DOHH2 (cell line): ENCODE measurements around the gene GAS2L1.
"Not testable (repeated sequence)": the region's sequence is repeated elsewhere in the genome, so short reads cannot be mapped to it uniquely, and the experiment has no call there.

Source experiments
- H3F3A ChIP-seq: fragments of 200-600 bp; sonication (generic), shearing (Covaris generic); 2 replicates; pipeline ENCODE4 v1.6.0; 2016; ENCODE audit warnings: antibody characterized with exemption, mild to moderate bottlenecking; ENCODE audit not compliant: control insufficient read depth, insufficient read depth
- H3K27ac ChIP-seq: fragments of 200-600 bp; sonication (generic); 2 replicates; pipeline ENCODE4 v1.5.1; 2014; ENCODE audit warnings: low read depth, mild to moderate bottlenecking, low read length, moderate library complexity
- H3K27me3 ChIP-seq: fragments of 200-600 bp; sonication (generic); 2 replicates; pipeline ENCODE4 v1.6.1; 2014; ENCODE audit warnings: mild to moderate bottlenecking, low read length, mixed read lengths; ENCODE audit not compliant: control insufficient read depth
- H3K36me3 ChIP-seq: fragments of 200-600 bp; sonication (generic); 2 replicates; pipeline ENCODE4 v1.6.1; 2014; ENCODE audit warnings: mild to moderate bottlenecking, low read length, moderate library complexity, mixed read lengths; ENCODE audit not compliant: control insufficient read depth
- H3K4me1 ChIP-seq: fragments of 200-600 bp; sonication (generic); 2 replicates; pipeline ENCODE4 v1.6.1; 2014; ENCODE audit warnings: mild to moderate bottlenecking, low read length, mixed read lengths; ENCODE audit not compliant: control insufficient read depth
- H3K4me2 ChIP-seq: fragments of 200-600 bp; sonication (generic); 2 replicates; pipeline ENCODE4 v1.6.0; 2014; ENCODE audit warnings: mild to moderate bottlenecking, low read length, moderate library complexity
- H3K4me3 ChIP-seq: fragments of 200-600 bp; sonication (generic); 2 replicates; pipeline ENCODE4 v1.5.1; 2014; ENCODE audit warnings: mild to moderate bottlenecking, low read length, mixed read lengths
- H3K79me2 ChIP-seq: fragments of 200-600 bp; sonication (generic); 2 replicates; pipeline ENCODE4 v1.6.1; 2014; ENCODE audit warnings: mild to moderate bottlenecking, low read length, mixed read lengths; ENCODE audit not compliant: control insufficient read depth
- H3K9me2 ChIP-seq: fragments of 200-600 bp; sonication (generic); replicated peaks from 2 replicates; pipeline ENCODE4 v1.6.1; 2014; ENCODE audit warnings: mild to moderate bottlenecking, low read length, mixed read lengths; ENCODE audit not compliant: control insufficient read depth
- H3K9me3 ChIP-seq: fragments of 200-600 bp; sonication (generic); 2 replicates; pipeline ENCODE4 v1.6.1; 2014; ENCODE audit warnings: antibody characterized with exemption, low read length, mixed read lengths; ENCODE audit not compliant: control insufficient read depth, insufficient read depth
- H4K20me1 ChIP-seq: fragments of 200-600 bp; sonication (generic); 2 replicates; pipeline ENCODE4 v1.6.0; 2014; ENCODE audit warnings: low read depth, mild to moderate bottlenecking, antibody characterized with exemption, low read length, moderate library complexity; ENCODE audit not compliant: control insufficient read depth, insufficient read depth
- EZH2phosphoT487 ChIP-seq: fragments of 200-600 bp; sonication (generic); IDR thresholded peaks from 2 replicates; pipeline ENCODE4 v1.6.1; 2017; ENCODE audit warnings: borderline replicate concordance, mild to moderate bottlenecking, antibody characterized with exemption, low read length, moderate library complexity, mixed read lengths
- TF ChIP-seq, protein P1 (sequence below): fragments of 200-600 bp; sonication (generic); IDR thresholded peaks from one replicate; pipeline ENCODE4 v1.5.1; 2014; ENCODE audit warnings: antibody characterized with exemption, mild to moderate bottlenecking, low read depth, low read length; ENCODE audit not compliant: poor library complexity, severe bottlenecking

GAS2L1 gene

DNA sequence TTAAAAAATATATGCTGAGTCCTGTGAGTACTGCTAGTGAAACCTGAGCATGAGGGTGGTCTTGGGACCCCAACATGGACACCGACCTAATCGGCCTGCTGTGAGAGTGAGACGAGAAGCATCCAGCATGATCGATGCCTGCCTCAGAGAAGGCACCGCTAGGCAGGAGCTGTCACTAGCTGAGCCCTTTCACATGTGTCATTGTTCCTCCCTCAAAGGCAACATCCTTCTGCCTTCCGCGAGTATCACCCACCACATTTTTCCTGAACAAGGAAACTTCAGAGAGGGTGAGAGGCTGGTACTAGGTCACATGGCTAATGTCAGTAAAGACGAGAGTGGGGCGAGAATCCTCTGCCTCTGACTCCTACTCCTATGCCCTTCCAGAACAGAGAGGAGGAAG is 46.3 kb downstream of the GAS2L1 start:
- no peaks in the 10 kb centered on the region for H3K27me3 ChIP-seq
- no peak overlapping the region for H3K4me2 ChIP-seq
- H3K9me3 ChIP-seq = no peaks in the 10 kb centered on the region
- H4K20me1 ChIP-seq = no peaks in the 10 kb centered on the region
- TF ChIP-seq EZH2phosphoT487 = no peak
- TF ChIP-seq, protein P1, sequence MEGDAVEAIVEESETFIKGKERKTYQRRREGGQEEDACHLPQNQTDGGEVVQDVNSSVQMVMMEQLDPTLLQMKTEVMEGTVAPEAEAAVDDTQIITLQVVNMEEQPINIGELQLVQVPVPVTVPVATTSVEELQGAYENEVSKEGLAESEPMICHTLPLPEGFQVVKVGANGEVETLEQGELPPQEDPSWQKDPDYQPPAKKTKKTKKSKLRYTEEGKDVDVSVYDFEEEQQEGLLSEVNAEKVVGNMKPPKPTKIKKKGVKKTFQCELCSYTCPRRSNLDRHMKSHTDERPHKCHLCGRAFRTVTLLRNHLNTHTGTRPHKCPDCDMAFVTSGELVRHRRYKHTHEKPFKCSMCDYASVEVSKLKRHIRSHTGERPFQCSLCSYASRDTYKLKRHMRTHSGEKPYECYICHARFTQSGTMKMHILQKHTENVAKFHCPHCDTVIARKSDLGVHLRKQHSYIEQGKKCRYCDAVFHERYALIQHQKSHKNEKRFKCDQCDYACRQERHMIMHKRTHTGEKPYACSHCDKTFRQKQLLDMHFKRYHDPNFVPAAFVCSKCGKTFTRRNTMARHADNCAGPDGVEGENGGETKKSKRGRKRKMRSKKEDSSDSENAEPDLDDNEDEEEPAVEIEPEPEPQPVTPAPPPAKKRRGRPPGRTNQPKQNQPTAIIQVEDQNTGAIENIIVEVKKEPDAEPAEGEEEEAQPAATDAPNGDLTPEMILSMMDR = no peak
- no peak overlapping the region for H3K4me3 ChIP-seq
- H3K27ac ChIP-seq = no peak overlapping the region
- no peaks in the 10 kb centered on the region for H3F3A ChIP-seq
- H3K4me1 ChIP-seq = no peaks in the 10 kb centered on the region
- no peaks in the 10 kb centered on the region for H3K9me2 ChIP-seq
- H3K79me2 ChIP-seq = no peaks in the 10 kb centered on the region
- H3K36me3 ChIP-seq = peaks cover 89% of the 10 kb centered on the region

- Histone ChIP-seq H3K9me3 (no peaks in the 10 kb centered on the region), H3F3A (no peaks in the 10 kb centered on the region), H3K9me2 (no peaks in the 10 kb centered on the region), H3K27ac (no peak overlapping the region), H3K4me1 (no peaks in the 10 kb centered on the region), H3K4me2 (no peak overlapping the region), H3K79me2 (no peaks in the 10 kb centered on the region), H3K4me3 (no peak overlapping the region), H3K27me3 (no peaks in the 10 kb centered on the region), H4K20me1 (no peaks in the 10 kb centered on the region), H3K36me3 (peaks cover 89% of the 10 kb centered on the region)
- TF ChIP-seq EZH2phosphoT487 = no peak
- TF ChIP-seq, protein P1 = no peak
These were observed 46.8 kb downstream of the GAS2L1 start for GRCh38 chr22:29353286-29353685.

- Histone ChIP-seq H3K27ac (no peak overlapping the region), H3K79me2 (no peaks in the 10 kb centered on the region), H3K27me3 (no peaks in the 10 kb centered on the region), H3K4me2 (no peak overlapping the region), H3K4me1 (no peaks in the 10 kb centered on the region), H3K4me3 (no peak overlapping the region), H3K36me3 (peaks cover 89% of the 10 kb centered on the region), H3F3A (no peaks in the 10 kb centered on the region), H3K9me3 (no peaks in the 10 kb centered on the region), H3K9me2 (no peaks in the 10 kb centered on the region), H4K20me1 (no peaks in the 10 kb centered on the region)
- TF ChIP-seq, protein P1 = no peak
- TF ChIP-seq EZH2phosphoT487 = no peak
These were observed 47.4 kb downstream of the GAS2L1 start for GRCh38 chr22:29353860-29354259.

- H3K4me2 ChIP-seq, H3K4me1 ChIP-seq, H3K9me2 ChIP-seq, H3F3A ChIP-seq, H3K27me3 ChIP-seq, H3K27ac ChIP-seq, H4K20me1 ChIP-seq, H3K4me3 ChIP-seq, H3K9me3 ChIP-seq, H3K79me2 ChIP-seq: not testable (repeated sequence)
- peaks cover 73% of the 10 kb centered on the region for H3K36me3 ChIP-seq
These were observed 50.9 kb downstream of the GAS2L1 start for GRCh38 chr22:29357193-29357890.
